ENCODE measurements around the gene XYLT1. TPM values are rescaled to one million over a fixed set of nuclear protein-coding genes. Genes with fewer than 3 reads are reported as not detected.

The XYLT1 gene
- polyA plus RNA-seq, 1 donor from 2014 or later: 3.3 TPM

- TF ChIP-seq POLR2AphosphoS5 (IDR thresholded peaks at IDR 0.05): no peak
- TF ChIP-seq RAD21 (conservative IDR thresholded peaks at IDR 0.05): no peak
- TF ChIP-seq SMC3 (conservative IDR thresholded peaks at IDR 0.05; ENCODE audit: poor library complexity): no peak
- no peak for TF ChIP-seq TAF1 (IDR thresholded peaks at IDR 0.05; ENCODE audit: low read depth)
- Histone ChIP-seq H3K36me3 (ENCODE audit: insufficient read depth, low read length) (no peaks in the 10 kb centered on the region), H3K79me2 (replicated peaks; ENCODE audit: insufficient read depth, low read length) (no peaks in the 10 kb centered on the region)
These were observed 154.8 kb downstream of the XYLT1 start for GRCh38 chr16:17316005-17316404.

DNA sequence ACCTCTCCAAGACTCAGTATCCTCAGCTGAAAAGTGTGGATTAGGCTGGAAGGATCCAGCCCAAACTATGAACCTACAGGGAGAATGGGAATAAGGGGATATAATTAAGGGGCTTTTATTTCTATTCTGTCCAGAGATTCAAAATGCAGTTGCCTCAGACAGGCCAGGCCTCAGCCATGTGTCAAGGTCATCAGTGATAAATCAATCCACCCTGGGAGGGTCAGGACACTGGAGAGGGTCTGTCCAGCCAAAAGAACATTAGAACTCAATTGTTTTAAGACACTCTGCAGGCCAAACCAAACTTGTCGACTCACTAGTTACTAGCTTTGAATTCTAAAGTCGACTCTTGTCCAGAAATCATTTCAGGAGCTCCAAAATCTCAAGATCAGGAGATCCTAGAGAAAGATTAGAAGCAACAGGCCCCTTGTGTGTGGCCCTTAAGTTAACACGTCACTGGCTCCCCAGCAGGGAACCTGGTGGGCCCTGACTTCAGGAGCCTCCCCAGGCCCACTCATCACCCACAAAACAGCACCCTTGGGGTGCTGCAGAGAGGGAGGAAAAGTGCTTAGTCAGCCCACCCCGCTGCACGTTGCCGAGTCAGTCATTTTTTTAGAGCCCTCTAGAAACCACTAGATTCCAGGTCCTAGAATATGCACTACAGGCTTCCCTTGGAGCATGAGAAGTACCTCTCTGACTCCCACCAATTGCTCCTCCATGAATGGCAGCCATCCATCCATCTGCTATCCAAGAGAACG is 156.8 kb downstream of the XYLT1 start:
- no peak for TF ChIP-seq POLR2AphosphoS5 (IDR thresholded peaks at IDR 0.05)
- TF ChIP-seq SMC3 (conservative IDR thresholded peaks at IDR 0.05; ENCODE audit: poor library complexity): no peak
- no peak for TF ChIP-seq TAF1 (IDR thresholded peaks at IDR 0.05; ENCODE audit: low read depth)
- TF ChIP-seq REST (IDR thresholded peaks at IDR 0.05; ENCODE audit: borderline replicate concordance): no peak
- no peak for TF ChIP-seq EP300 (conservative IDR thresholded peaks at IDR 0.05; ENCODE audit: poor library complexity, severe bottlenecking)
- no peak for TF ChIP-seq MXI1 (conservative IDR thresholded peaks at IDR 0.05; ENCODE audit: poor library complexity, severe bottlenecking)
- no peak for TF ChIP-seq RAD21 (conservative IDR thresholded peaks at IDR 0.05)
- TF ChIP-seq, protein P1, sequence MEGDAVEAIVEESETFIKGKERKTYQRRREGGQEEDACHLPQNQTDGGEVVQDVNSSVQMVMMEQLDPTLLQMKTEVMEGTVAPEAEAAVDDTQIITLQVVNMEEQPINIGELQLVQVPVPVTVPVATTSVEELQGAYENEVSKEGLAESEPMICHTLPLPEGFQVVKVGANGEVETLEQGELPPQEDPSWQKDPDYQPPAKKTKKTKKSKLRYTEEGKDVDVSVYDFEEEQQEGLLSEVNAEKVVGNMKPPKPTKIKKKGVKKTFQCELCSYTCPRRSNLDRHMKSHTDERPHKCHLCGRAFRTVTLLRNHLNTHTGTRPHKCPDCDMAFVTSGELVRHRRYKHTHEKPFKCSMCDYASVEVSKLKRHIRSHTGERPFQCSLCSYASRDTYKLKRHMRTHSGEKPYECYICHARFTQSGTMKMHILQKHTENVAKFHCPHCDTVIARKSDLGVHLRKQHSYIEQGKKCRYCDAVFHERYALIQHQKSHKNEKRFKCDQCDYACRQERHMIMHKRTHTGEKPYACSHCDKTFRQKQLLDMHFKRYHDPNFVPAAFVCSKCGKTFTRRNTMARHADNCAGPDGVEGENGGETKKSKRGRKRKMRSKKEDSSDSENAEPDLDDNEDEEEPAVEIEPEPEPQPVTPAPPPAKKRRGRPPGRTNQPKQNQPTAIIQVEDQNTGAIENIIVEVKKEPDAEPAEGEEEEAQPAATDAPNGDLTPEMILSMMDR (IDR thresholded peaks at IDR 0.05; ENCODE audit: poor library complexity, severe bottlenecking): no peak
- TF ChIP-seq EZH2 (IDR thresholded peaks at IDR 0.05; ENCODE audit: borderline replicate concordance, insufficient read depth, low read length, poor library complexity, severe bottlenecking): no peak
- Histone ChIP-seq H2AFZ (ENCODE audit: low read depth, low read length) (no peak overlapping the region), H3K36me3 (ENCODE audit: insufficient read depth, low read length) (no peaks in the 10 kb centered on the region), H3K4me3 (ENCODE audit: low read length) (no peak overlapping the region), H3K79me2 (replicated peaks; ENCODE audit: insufficient read depth, low read length) (no peaks in the 10 kb centered on the region), H3F3A (ENCODE audit: insufficient read depth, low read length, poor library complexity, severe bottlenecking) (no peaks in the 10 kb centered on the region), H3K9ac (ENCODE audit: low read length) (no peak overlapping the region), H3K9me3 (ENCODE audit: low read length) (no peaks in the 10 kb centered on the region), H4K20me1 (ENCODE audit: insufficient read depth) (no peaks in the 10 kb centered on the region), H3K4me2 (ENCODE audit: low read length) (no peak overlapping the region), H3K9me2 (ENCODE audit: insufficient read depth, low read length) (no peaks in the 10 kb centered on the region), H3K27ac (ENCODE audit: low read length) (no peak overlapping the region), H3K27me3 (ENCODE audit: insufficient read depth, low read depth, low read length) (no peaks in the 10 kb centered on the region)

More at GRCh38 chr16:17316005-17316404, 154.8 kb downstream of the XYLT1 start:
- Histone ChIP-seq H3K9me2 (ENCODE audit: insufficient read depth, low read length) (no peaks in the 10 kb centered on the region), H3K27ac (ENCODE audit: low read length) (no peak overlapping the region), H4K20me1 (ENCODE audit: insufficient read depth) (no peaks in the 10 kb centered on the region), H3F3A (ENCODE audit: insufficient read depth, low read length, poor library complexity, severe bottlenecking) (no peaks in the 10 kb centered on the region), H3K27me3 (ENCODE audit: insufficient read depth, low read depth, low read length) (no peaks in the 10 kb centered on the region), H3K9ac (ENCODE audit: low read length) (no peak overlapping the region), H2AFZ (ENCODE audit: low read depth, low read length) (no peak overlapping the region), H3K9me3 (ENCODE audit: low read length) (no peaks in the 10 kb centered on the region), H3K4me2 (ENCODE audit: low read length) (no peak overlapping the region), H3K4me3 (ENCODE audit: low read length) (no peak overlapping the region)
